ENCODE data around the gene CASZ1. TPM values are rescaled to one million over a fixed set of nuclear protein-coding genes. Genes with fewer than 3 reads are reported as not detected.

Gene CASZ1
- polyA plus RNA-seq, 3 donors, result 0.30 to 3.7 (median 0.50) TPM

DNA sequence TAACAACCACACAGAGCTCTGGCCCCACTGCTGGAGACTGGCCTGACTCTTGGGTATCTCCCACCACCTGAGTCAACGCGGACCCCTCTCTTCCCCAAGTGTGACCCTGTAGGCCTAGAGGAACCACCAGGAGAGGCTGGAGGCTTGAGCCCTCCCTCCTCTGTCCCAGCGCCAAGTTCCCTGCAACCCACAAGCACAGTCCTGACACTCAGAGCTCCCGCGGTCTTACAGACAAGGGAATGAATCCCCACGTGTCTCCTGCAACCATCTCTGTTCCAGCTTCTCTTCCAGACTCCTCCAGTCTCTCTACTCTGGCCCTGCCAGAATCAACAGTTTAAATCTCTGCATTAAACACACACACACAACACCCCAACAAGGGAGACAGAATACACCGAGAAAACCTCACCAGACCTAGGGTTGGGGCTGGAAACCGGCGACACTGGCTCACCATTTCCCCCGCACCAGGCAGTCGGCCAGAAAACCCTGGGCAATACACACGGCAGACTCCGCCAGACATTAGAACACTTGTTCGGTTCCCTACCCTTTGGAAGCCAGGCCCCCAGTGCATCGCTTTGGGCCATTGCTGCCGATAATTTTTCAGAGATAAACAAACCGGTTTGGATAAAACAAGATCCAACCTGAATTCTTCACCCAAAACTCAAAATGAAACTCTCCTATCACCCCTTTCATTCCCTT is 21.7 kb downstream of the CASZ1 start:
- intact Hi-C loops (cut with micrococcal nuclease), result no loop called here
- H3K9ac ChIP-seq (ENCODE audit: insufficient read depth, low read length, poor library complexity, severe bottlenecking), result no peak overlapping the region
- WGBS (ENCODE audit: insufficient coverage), result 96% methylated on average over 17 of the region's 17 CpGs
- Mint-ChIP-seq H3K27me3 (ENCODE audit: low read depth in 3 of 3) (peaks cover 0 to 8% (median 4%) of the 10 kb centered on the region in 3 donors), H3K27ac (no peak overlapping the region), H3K4me3 (no peak overlapping the region), H3K4me1 (no peaks in the 10 kb centered on the region), H3K36me3 (no peaks in the 10 kb centered on the region), H3K9me3 (no peaks in the 10 kb centered on the region)
- H3K27me3 ChIP-seq (ENCODE audit: control insufficient read depth in 2 of 2, insufficient read depth in 2 of 2, low read length in 2 of 2), result no peaks in the 10 kb centered on the region
- no peaks in the 10 kb centered on the region for H4K20me1 ChIP-seq (ENCODE audit: insufficient read depth, low read length)
- no peaks in the 10 kb centered on the region for H3K9me3 ChIP-seq (replicated peaks in 1 of 2; ENCODE audit: control insufficient read depth in 1 of 2, insufficient read depth in 1 of 2, low read length in 2 of 2)
- no peaks in the 10 kb centered on the region for H3K4me1 ChIP-seq (ENCODE audit: control insufficient read depth in 1 of 2, insufficient read depth in 2 of 2, low read length in 2 of 2)
- H3K4me3 ChIP-seq (replicated peaks in 1 of 3; ENCODE audit: low read depth in 2 of 3, low read length in 3 of 3), result no peak overlapping the region
- no peak overlapping the region for H3K4me2 ChIP-seq (replicated peaks; ENCODE audit: extremely low read depth, low read length, poor library complexity, severe bottlenecking)
- H3K27ac ChIP-seq (ENCODE audit: low read depth in 1 of 2, low read length in 2 of 2), result no peak overlapping the region
- TF ChIP-seq, protein P1, sequence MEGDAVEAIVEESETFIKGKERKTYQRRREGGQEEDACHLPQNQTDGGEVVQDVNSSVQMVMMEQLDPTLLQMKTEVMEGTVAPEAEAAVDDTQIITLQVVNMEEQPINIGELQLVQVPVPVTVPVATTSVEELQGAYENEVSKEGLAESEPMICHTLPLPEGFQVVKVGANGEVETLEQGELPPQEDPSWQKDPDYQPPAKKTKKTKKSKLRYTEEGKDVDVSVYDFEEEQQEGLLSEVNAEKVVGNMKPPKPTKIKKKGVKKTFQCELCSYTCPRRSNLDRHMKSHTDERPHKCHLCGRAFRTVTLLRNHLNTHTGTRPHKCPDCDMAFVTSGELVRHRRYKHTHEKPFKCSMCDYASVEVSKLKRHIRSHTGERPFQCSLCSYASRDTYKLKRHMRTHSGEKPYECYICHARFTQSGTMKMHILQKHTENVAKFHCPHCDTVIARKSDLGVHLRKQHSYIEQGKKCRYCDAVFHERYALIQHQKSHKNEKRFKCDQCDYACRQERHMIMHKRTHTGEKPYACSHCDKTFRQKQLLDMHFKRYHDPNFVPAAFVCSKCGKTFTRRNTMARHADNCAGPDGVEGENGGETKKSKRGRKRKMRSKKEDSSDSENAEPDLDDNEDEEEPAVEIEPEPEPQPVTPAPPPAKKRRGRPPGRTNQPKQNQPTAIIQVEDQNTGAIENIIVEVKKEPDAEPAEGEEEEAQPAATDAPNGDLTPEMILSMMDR (IDR thresholded peaks at IDR 0.05), result no peak
- no peaks in the 10 kb centered on the region for H3K79me2 ChIP-seq (ENCODE audit: insufficient read depth, low read length)
- DNase-seq, result no peak
- no peak overlapping the region for H2AFZ ChIP-seq (ENCODE audit: insufficient read depth, low read depth, low read length, poor library complexity, severe bottlenecking)
- H3K36me3 ChIP-seq (replicated peaks in 1 of 2; ENCODE audit: control insufficient read depth in 1 of 2, insufficient read depth in 2 of 2, low read length in 2 of 2), result no peaks in the 10 kb centered on the region

DNA sequence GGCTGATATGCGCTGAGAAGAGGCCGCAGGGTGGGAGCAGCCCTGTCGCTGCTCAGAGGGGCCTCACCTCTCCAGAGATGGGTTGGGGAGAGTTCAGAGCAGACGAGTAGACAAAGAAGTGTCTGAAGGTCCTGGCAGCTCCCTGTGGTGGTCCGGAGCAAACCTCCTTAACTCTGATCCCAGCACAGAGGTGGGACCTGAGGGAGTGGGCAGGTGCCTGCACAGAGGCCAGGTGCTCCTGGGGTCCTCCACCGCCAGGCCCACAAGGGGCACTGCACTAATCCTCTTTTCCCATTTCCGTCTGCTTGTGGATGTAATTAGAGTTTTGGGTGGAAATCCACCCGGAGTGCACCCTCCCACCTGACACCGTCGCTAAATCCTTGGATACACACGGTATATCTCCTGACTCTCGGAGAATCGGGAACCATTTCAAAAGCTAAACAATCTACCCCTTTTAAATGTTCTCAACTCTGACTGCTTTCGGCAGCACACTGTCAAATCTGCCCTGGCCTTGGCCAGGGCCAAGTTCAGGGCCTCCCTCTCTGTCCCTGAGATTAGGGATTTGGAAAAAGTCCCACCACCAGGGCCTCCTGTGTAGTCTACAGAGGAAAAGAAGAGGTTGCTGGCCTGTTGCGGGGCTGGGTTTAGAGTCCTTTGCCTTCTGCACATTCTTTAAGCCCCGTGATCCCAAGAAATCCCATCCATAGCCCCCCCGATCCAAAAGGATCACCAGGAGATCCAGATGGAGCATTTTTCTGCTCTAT is 22.4 kb downstream of the CASZ1 start:
- Histone ChIP-seq H3K27ac (ENCODE audit: low read depth in 1 of 2, low read length in 2 of 2) (no peak overlapping the region), H3K36me3 (replicated peaks in 1 of 2; ENCODE audit: control insufficient read depth in 1 of 2, insufficient read depth in 2 of 2, low read length in 2 of 2) (no peaks in the 10 kb centered on the region), H3K79me2 (ENCODE audit: insufficient read depth, low read length) (no peaks in the 10 kb centered on the region), H3K4me3 (replicated peaks in 1 of 3; ENCODE audit: low read depth in 2 of 3, low read length in 3 of 3) (no peak overlapping the region), H3K9ac (ENCODE audit: insufficient read depth, low read length, poor library complexity, severe bottlenecking) (no peak overlapping the region), H2AFZ (ENCODE audit: insufficient read depth, low read depth, low read length, poor library complexity, severe bottlenecking) (no peak overlapping the region), H4K20me1 (ENCODE audit: insufficient read depth, low read length) (no peaks in the 10 kb centered on the region), H3K27me3 (ENCODE audit: control insufficient read depth in 2 of 2, insufficient read depth in 2 of 2, low read length in 2 of 2) (no peaks in the 10 kb centered on the region), H3K9me3 (replicated peaks in 1 of 2; ENCODE audit: control insufficient read depth in 1 of 2, insufficient read depth in 1 of 2, low read length in 2 of 2) (no peaks in the 10 kb centered on the region), H3K4me1 (ENCODE audit: control insufficient read depth in 1 of 2, insufficient read depth in 2 of 2, low read length in 2 of 2) (no peaks in the 10 kb centered on the region), H3K4me2 (replicated peaks; ENCODE audit: extremely low read depth, low read length, poor library complexity, severe bottlenecking) (no peak overlapping the region)
- WGBS (ENCODE audit: insufficient coverage), result 98% methylated on average over 8 of the region's 17 CpGs
- no peak for DNase-seq
- Mint-ChIP-seq H3K36me3 (no peaks in the 10 kb centered on the region), H3K9me3 (no peaks in the 10 kb centered on the region), H3K4me3 (no peak overlapping the region), H3K27me3 (ENCODE audit: low read depth in 3 of 3) (peaks cover 0 to 8% (median 4%) of the 10 kb centered on the region in 3 donors), H3K27ac (no peak overlapping the region), H3K4me1 (no peaks in the 10 kb centered on the region)
- TF ChIP-seq, protein P1 (IDR thresholded peaks at IDR 0.05), result no peak
- intact Hi-C loops (cut with micrococcal nuclease), result no loop called here

Data from CD14-positive monocyte (primary cell).